ENCODE results near the gene TRIP12.

- TF ChIP-seq POLR2A (IDR thresholded peaks at IDR 0.05; ENCODE audit: low read length) = no peak
- no peak for TF ChIP-seq GATA1 (IDR thresholded peaks at IDR 0.05; ENCODE audit: low read depth, low read length)
These were observed 195.2 kb downstream of the TRIP12 start for GRCh38 chr2:229726643-229727042.
